Stimulated activated CD4-positive, alpha-beta T cell treated with anti-CD3 and anti-CD28 coated beads, Interleukin-15, amount 100 ng/mL, for 48 hours (primary cell): ENCODE measurements around the gene NFIA.

Experiments used
- DNase-seq, 2 donors: peaks; one replicate each; pipeline ENCODE4 v3.0.0-alpha.2; 2020; ENCODE audit warnings: low read depth in 2 of 2

NFIA gene

GRCh38 chr1:61083807-61084440, 1.6 kb downstream of the NFIA start:
- no peak for DNase-seq

- no peak for DNase-seq
Measured at GRCh38 chr1:61084491-61085031, 2.2 kb downstream of the NFIA start.

GRCh38 chr1:61085206-61085982, 3.0 kb downstream of the NFIA start:
- no peak for DNase-seq

- no peak for DNase-seq
Measured at GRCh38 chr1:61085983-61086644, 3.8 kb downstream of the NFIA start.

- DNase-seq = no peak
Measured at GRCh38 chr1:61087571-61087970, 5.2 kb downstream of the NFIA start.

GRCh38 chr1:61088163-61088974, 6.0 kb downstream of the NFIA start:
- DNase-seq = no peak

- DNase-seq = no peak
Measured at GRCh38 chr1:61089338-61089737, 7.0 kb downstream of the NFIA start.

- no peak for DNase-seq
Measured at GRCh38 chr1:61089741-61090140, 7.4 kb downstream of the NFIA start.

- DNase-seq = no peak
Measured at GRCh38 chr1:61090546-61091202, 8.3 kb downstream of the NFIA start.

GRCh38 chr1:61091455-61091854, 9.1 kb downstream of the NFIA start:
- no peak for DNase-seq

- DNase-seq = no peak
Measured at GRCh38 chr1:61092642-61093041, 10.3 kb downstream of the NFIA start.

GRCh38 chr1:61093525-61094137, 11.3 kb downstream of the NFIA start:
- DNase-seq = no peak

- no peak for DNase-seq
Measured at GRCh38 chr1:61094677-61095469, 12.5 kb downstream of the NFIA start.

GRCh38 chr1:61095470-61095812, 13.1 kb downstream of the NFIA start:
- no peak for DNase-seq

GRCh38 chr1:61097317-61097716, 15.0 kb downstream of the NFIA start:
- DNase-seq = no peak

GRCh38 chr1:61097722-61098121, 15.4 kb downstream of the NFIA start:
- no peak for DNase-seq

- no peak for DNase-seq
Measured at GRCh38 chr1:61098333-61098732, 16.0 kb downstream of the NFIA start.

- no peak for DNase-seq
Measured at GRCh38 chr1:61098906-61099437, 16.6 kb downstream of the NFIA start.

- DNase-seq = no peak
Measured at GRCh38 chr1:61100578-61100977, 18.2 kb downstream of the NFIA start.

GRCh38 chr1:61101536-61101935, 19.2 kb downstream of the NFIA start:
- DNase-seq = no peak
